Thyroid gland (tissue), 4 donors: Measurements from ENCODE around the gene ADPRS.

Experiments used
- POLR2A ChIP-seq, 2 donors: fragments of 450-650 bp; IDR thresholded peaks; one replicate each; pipeline ENCODE4 v1.6.1; 2017; ENCODE audit warnings: antibody characterized with exemption in 2 of 2, mild to moderate bottlenecking in 2 of 2, moderate library complexity in 1 of 2
- TF ChIP-seq, protein P1 (sequence below), 6 experiments: fragments of 200-600 bp in 3 of 6; fragments of 450-650 bp in 3 of 6; sonication (generic) in 3 of 6; IDR thresholded peaks; one replicate each; pipeline ENCODE4 v1.5.1; 2016 to 2019; ENCODE audit warnings: antibody characterized with exemption in 6 of 6, mild to moderate bottlenecking in 2 of 6, inconsistent platforms in 1 of 6, moderate library complexity in 1 of 6

DNA sequence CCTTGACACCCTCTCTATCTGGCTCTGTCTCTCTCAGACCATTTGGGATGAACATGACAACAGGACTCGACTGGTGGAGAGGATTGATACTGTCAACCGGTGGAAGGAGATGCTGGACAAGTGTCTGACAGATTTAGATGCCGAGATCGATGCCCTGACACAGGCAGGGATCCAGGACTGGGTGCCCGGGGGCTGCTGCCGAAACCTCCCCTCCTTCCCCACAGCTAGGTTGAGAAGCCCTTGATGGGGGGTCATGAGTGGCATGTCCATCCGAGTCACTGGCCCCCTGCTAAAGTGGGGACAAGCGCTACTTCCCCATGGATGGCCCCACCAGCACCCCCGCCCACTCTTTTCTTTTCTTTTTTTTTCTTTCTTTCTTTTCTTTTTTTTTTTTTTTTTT lies 3.6 kb upstream of the ADPRS start:
- TF ChIP-seq, protein P1, sequence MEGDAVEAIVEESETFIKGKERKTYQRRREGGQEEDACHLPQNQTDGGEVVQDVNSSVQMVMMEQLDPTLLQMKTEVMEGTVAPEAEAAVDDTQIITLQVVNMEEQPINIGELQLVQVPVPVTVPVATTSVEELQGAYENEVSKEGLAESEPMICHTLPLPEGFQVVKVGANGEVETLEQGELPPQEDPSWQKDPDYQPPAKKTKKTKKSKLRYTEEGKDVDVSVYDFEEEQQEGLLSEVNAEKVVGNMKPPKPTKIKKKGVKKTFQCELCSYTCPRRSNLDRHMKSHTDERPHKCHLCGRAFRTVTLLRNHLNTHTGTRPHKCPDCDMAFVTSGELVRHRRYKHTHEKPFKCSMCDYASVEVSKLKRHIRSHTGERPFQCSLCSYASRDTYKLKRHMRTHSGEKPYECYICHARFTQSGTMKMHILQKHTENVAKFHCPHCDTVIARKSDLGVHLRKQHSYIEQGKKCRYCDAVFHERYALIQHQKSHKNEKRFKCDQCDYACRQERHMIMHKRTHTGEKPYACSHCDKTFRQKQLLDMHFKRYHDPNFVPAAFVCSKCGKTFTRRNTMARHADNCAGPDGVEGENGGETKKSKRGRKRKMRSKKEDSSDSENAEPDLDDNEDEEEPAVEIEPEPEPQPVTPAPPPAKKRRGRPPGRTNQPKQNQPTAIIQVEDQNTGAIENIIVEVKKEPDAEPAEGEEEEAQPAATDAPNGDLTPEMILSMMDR (IDR thresholded peaks at IDR 0.05) = no peak
- TF ChIP-seq POLR2A (IDR thresholded peaks at IDR 0.05) = no peak
